Right atrium auricular region (tissue), 2 donors: ENCODE measurements around the gene SELENOT. TPM values are rescaled to one million over a fixed set of nuclear protein-coding genes. Genes with fewer than 3 reads are reported as not detected.

ENCODE experiments used
- DNase-seq: peaks from one replicate; pipeline ENCODE4 v3.0.0-alpha.2; 2019; ENCODE audit warnings: low spot score
- H3K27ac ChIP-seq, 2 donors: fragments of 200-600 bp; sonication (generic); 1 replicate in 1 of 2; 2 replicates in 1 of 2; pipeline ENCODE4 v1.5.1; 2016 to 2019
- H3K27me3 ChIP-seq, 2 donors: fragments of 200-600 bp; sonication (generic); one replicate each; pipeline versions ENCODE4 v1.5.1 to v1.6.0; 2017 to 2019
- H3K36me3 ChIP-seq: fragments of 200-600 bp; sonication (generic); one replicate; pipeline ENCODE4 v1.5.1; 2016
- H3K4me1 ChIP-seq, 2 donors: fragments of 200-600 bp; sonication (generic); one replicate each; pipeline versions ENCODE4 v1.5.1 to v1.6.0; 2017 to 2019
- H3K4me3 ChIP-seq, 2 donors: fragments of 200-600 bp; sonication (generic); 1 replicate in 1 of 2; 2 replicates in 1 of 2; pipeline ENCODE4 v1.5.1; 2017 to 2019; ENCODE audit warnings: mild to moderate bottlenecking in 1 of 2, moderate library complexity in 1 of 2
- H3K9me3 ChIP-seq, 2 donors: fragments of 200-600 bp; sonication (generic); one replicate each; pipeline ENCODE4 v1.5.1; 2019
- total RNA-seq, 2 donors: library from RNA; depleted of rRNA; stranded (reverse); fragments of >200 nt; gene quantifications; one replicate each; pipeline ENCODE4 v1.1.0, GENCODE V29; 2016
- TF ChIP-seq, protein P1 (sequence below), 2 donors: fragments of 200-600 bp; sonication (generic); IDR thresholded peaks; one replicate each; pipeline ENCODE4 v1.5.1; 2019; ENCODE audit warnings: antibody characterized with exemption in 2 of 2

Gene SELENOT
- total RNA-seq, 2 donors from 2014 or later = 73.6 to 137 TPM

DNA sequence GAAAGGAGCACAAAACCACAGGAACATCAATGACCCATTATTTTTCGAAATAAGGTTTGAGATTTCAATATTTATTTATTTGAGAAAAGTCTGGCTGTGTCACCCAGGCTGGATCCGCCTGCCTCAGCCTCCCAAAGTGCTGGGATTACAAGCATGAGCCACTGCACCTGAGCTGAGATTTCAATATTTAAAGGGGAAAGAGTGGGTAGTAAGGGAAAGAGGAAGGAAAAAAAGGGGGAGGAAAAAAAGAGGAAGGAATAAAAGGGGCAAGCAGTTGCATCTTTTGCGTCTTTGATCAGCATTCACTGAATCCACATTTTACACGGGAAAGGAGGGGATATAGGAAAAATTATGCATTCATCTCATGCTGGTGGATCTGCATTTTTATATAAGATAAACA is 53.2 kb downstream of the SELENOT start:
- TF ChIP-seq, protein P1, sequence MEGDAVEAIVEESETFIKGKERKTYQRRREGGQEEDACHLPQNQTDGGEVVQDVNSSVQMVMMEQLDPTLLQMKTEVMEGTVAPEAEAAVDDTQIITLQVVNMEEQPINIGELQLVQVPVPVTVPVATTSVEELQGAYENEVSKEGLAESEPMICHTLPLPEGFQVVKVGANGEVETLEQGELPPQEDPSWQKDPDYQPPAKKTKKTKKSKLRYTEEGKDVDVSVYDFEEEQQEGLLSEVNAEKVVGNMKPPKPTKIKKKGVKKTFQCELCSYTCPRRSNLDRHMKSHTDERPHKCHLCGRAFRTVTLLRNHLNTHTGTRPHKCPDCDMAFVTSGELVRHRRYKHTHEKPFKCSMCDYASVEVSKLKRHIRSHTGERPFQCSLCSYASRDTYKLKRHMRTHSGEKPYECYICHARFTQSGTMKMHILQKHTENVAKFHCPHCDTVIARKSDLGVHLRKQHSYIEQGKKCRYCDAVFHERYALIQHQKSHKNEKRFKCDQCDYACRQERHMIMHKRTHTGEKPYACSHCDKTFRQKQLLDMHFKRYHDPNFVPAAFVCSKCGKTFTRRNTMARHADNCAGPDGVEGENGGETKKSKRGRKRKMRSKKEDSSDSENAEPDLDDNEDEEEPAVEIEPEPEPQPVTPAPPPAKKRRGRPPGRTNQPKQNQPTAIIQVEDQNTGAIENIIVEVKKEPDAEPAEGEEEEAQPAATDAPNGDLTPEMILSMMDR (IDR thresholded peaks at IDR 0.05) = no peak
- no peaks in the 10 kb centered on the region for H3K27me3 ChIP-seq
- no peak overlapping the region for H3K4me3 ChIP-seq
- no peak for DNase-seq
- H3K9me3 ChIP-seq = no peaks in the 10 kb centered on the region
- H3K27ac ChIP-seq = no peak overlapping the region
- H3K36me3 ChIP-seq = no peaks in the 10 kb centered on the region
- H3K4me1 ChIP-seq = no peaks in the 10 kb centered on the region

GRCh38 chr3:150662410-150663200 is 59.5 kb downstream of the SELENOT start:
- H3K9me3 ChIP-seq = no peaks in the 10 kb centered on the region
- H3K27me3 ChIP-seq = no peaks in the 10 kb centered on the region
- DNase-seq = no peak
- H3K27ac ChIP-seq = no peak overlapping the region
- H3K36me3 ChIP-seq = no peaks in the 10 kb centered on the region
- H3K4me1 ChIP-seq = no peaks in the 10 kb centered on the region
- TF ChIP-seq, protein P1 (IDR thresholded peaks at IDR 0.05) = no peak
- no peak overlapping the region for H3K4me3 ChIP-seq

GRCh38 chr3:150663461-150663860 is 60.3 kb downstream of the SELENOT start:
- no peaks in the 10 kb centered on the region for H3K9me3 ChIP-seq
- TF ChIP-seq, protein P1 (IDR thresholded peaks at IDR 0.05) = no peak
- no peak overlapping the region for H3K27ac ChIP-seq
- no peak for DNase-seq
- no peaks in the 10 kb centered on the region for H3K36me3 ChIP-seq
- no peaks in the 10 kb centered on the region for H3K27me3 ChIP-seq
- no peak overlapping the region for H3K4me3 ChIP-seq
- no peaks in the 10 kb centered on the region for H3K4me1 ChIP-seq

DNA sequence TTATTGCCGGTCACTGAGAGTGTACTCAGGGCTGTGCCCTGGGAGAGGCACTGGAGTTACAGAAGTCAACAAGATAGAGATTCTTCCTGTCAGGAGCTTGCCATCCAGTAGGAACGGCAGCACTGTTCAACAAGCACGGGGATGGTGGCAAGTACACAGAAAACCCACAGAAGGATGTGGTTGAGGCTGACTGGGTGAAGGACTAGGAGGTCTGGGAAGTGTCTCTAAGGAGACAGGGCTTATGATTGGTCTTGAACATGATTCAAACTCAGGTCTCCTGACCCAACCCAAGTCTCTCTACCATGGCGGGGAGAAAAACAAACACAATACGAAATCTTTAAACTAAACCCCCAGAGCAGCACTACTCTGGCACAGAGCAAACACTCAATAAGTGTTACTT is 63.0 kb downstream of the SELENOT start:
- H3K4me3 ChIP-seq = no peak overlapping the region
- TF ChIP-seq, protein P1 (IDR thresholded peaks at IDR 0.05) = no peak
- no peaks in the 10 kb centered on the region for H3K36me3 ChIP-seq
- H3K4me1 ChIP-seq = no peaks in the 10 kb centered on the region
- no peak overlapping the region for H3K27ac ChIP-seq
- DNase-seq = no peak
- H3K9me3 ChIP-seq = no peaks in the 10 kb centered on the region
- no peaks in the 10 kb centered on the region for H3K27me3 ChIP-seq

DNA sequence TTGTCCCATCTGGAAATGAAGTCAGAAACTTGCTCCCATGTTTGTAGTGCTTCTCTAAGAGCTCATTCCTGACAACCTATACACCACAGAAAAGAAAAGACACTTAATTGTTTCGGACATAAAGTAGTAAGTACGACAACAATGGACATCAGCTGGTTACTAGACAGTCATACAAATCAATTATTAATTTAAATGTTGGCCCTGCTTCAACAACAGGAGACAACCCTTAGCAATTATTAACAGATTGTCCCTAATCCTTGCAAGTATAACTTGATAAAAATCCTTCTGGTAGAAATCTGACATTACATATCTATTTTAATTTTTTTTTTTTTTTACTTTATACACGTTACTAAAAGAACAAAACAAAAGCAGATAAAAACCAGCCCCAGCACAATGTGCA is 70.8 kb downstream of the SELENOT start:
- Histone ChIP-seq H3K27me3 (no peaks in the 10 kb centered on the region), H3K9me3 (peaks cover 0 to 14% of the 10 kb centered on the region in 2 donors), H3K4me1 (no peaks in the 10 kb centered on the region), H3K4me3 (no peak overlapping the region), H3K27ac (no peak overlapping the region), H3K36me3 (no peaks in the 10 kb centered on the region)
- TF ChIP-seq, protein P1 (IDR thresholded peaks at IDR 0.05) = no peak
- DNase-seq = no peak

DNA sequence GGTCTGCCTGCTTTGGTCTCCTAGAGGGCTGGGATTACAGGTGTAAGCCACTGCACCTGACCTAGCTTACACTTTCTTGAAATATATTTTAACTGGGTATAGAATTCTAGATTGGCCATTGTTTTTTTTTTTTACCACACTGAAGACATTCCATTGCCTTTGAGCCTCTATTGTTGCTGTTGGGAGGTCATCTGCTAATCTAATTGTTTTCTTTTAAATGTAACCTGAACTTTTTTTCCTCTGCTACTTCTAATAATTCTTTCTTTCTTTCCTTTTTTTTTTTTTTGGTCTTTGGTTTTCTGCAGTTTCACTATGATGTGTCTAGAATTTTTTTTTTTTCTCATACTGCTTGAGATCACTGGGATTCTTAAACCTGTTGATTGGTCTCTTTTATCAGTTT is 72.5 kb downstream of the SELENOT start:
- Histone ChIP-seq H3K4me3 (no peak overlapping the region), H3K27ac (no peak overlapping the region), H3K4me1 (no peaks in the 10 kb centered on the region), H3K36me3 (no peaks in the 10 kb centered on the region), H3K9me3 (peaks cover 0 to 14% of the 10 kb centered on the region in 2 donors), H3K27me3 (no peaks in the 10 kb centered on the region)
- TF ChIP-seq, protein P1 (IDR thresholded peaks at IDR 0.05) = no peak
- no peak for DNase-seq
